NCI-H1436 treated with DMSO at 0.1 percent for 48 hours (cell line): ENCODE results near the gene MEGF10.
A peak's percentile ranks its signal among the peaks of the same experiment; 100 is the strongest.

Source experiments
- DNase-seq: peaks from one replicate; lab custom pipeline; 2025; lab: John Stamatoyannopoulos, UW

MEGF10 gene

DNA sequence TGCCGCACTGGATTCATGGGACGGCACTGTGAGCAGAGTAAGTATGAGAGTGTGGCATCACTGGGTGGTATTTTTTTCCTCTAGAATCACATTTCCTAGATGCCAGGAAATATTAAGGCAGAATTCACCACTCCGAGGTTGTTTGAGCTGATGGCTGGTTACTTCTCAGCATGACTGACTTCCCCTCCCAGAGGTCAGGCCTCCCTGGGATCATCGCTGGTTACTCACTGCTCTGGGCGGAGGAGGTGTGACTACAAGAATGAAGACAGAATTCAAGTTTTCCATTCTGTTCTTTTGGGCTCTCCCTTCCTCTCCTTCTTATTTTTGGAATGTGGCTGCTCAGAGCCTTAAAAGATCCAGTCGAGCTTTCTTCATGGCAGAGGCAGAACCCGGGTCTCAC lies 150.2 kb downstream of the MEGF10 start:
- DNase-seq: no peak

- no peak for DNase-seq
These were observed 151.3 kb downstream of the MEGF10 start for GRCh38 chr5:127441799-127442484.

DNA sequence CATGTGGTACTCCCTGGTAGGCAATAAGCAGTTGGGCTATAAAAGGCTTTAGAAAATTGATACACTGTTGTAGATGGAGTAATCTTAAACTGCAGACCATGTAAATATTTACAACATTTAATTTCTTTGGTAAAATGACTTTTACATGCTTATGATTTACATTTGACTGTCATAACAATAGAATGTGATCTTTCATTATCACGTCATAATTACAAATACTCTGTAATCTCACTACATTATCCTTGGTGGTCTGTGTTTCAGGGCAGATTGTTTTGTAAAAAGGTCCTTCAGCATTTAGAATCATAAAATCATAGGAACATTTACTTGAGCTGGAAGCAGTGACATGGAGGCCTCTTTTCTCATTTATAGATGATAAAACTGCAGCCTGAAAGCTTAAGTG lies 153.6 kb downstream of the MEGF10 start:
- no peak for DNase-seq

GRCh38 chr5:127445328-127445727 lies 154.7 kb downstream of the MEGF10 start:
- DNase-seq: no peak

- DNase-seq: no peak
These were observed 156.0 kb downstream of the MEGF10 start for GRCh38 chr5:127446626-127447025.

DNA sequence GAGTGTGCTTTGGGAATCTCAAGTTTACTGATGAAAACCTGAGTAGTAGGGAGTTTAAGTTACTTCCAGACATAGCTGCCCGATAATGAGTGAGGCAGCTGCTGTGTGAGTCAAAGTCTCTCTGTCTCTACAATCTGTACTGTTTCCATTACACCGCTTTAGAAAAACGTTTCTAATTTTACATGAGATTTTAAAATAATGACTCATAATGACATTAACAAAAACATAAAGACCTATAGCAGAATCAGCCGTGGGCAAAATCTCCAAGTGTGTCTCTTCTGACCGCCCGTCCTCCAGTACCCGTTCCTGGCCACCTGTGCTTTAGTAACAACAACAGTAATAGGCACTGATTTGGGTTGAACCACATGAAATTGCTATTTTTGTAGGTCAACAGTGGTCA lies 157.2 kb downstream of the MEGF10 start:
- no peak for DNase-seq

GRCh38 chr5:127450046-127450445 lies 159.4 kb downstream of the MEGF10 start:
- DNase-seq: no peak

DNA sequence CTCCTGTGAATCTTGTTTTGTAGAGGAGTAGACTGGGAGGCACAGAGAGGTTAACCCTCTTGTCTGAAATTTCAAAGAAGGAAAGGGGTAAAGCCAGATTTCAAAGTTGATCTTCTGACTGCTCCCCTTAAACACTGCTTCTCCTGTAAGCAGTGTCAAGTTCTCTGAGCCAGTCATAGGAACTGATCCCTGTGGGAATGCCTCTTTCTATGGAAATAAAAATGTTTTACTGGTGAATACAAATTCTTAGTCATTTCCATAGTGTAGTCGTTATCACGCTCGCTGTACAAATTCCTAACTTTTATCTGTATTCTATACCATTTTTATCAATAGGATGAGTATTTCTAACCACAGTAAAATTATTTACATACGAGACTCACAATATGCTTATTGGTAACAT lies 160.5 kb downstream of the MEGF10 start:
- no peak for DNase-seq

- no peak for DNase-seq
These were observed 162.0 kb downstream of the MEGF10 start for GRCh38 chr5:127452626-127453025.

- no peak for DNase-seq
These were observed 180.6 kb downstream of the MEGF10 start for GRCh38 chr5:127471211-127471610.

- no peak for DNase-seq
These were observed 182.1 kb downstream of the MEGF10 start for GRCh38 chr5:127472700-127473099.

- DNase-seq: no peak
These were observed 195.9 kb downstream of the MEGF10 start for GRCh38 chr5:127486471-127486870.

GRCh38 chr5:127492854-127493738 lies 202.5 kb downstream of the MEGF10 start:
- peak; percentile 13 for DNase-seq

DNA sequence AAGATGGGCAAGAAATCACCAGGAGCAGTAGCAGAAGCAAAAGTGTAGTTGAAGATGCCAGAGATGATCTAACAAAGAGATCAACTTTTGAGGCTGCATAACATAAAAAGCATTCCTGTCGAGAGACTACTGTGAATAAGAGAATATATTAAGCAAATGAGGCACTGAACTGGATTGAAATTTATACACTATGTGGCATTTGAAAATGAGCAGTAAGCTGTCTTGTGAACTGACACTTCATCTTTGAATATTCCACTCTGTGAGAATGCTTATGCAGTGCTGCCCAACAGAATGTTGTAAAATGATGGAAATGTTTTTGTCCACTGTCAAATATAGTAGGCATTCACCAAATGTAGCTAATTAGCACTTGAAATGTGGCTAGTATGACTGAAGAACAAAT lies 208.0 kb downstream of the MEGF10 start:
- DNase-seq: no peak

DNA sequence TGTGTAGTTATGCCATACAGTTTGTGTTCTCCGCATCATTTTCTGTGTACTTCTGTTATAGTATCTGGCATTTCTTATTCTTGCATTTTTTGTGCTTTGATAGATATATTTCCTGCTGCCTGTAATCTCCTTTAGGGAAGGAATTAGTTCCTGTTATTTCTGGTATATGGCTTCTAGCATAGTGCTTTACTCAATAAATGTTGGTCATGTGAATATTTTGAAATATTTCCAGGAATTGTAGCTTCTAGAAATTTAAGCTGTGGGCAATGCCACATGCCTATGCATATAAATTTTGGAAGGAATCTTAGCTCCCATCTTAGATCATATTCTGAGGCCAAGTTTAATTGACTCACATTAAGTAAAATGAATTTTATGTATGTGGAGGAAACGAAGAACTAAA lies 215.3 kb downstream of the MEGF10 start:
- DNase-seq: no peak

- DNase-seq: no peak
These were observed 216.0 kb downstream of the MEGF10 start for GRCh38 chr5:127506616-127507015.

DNA sequence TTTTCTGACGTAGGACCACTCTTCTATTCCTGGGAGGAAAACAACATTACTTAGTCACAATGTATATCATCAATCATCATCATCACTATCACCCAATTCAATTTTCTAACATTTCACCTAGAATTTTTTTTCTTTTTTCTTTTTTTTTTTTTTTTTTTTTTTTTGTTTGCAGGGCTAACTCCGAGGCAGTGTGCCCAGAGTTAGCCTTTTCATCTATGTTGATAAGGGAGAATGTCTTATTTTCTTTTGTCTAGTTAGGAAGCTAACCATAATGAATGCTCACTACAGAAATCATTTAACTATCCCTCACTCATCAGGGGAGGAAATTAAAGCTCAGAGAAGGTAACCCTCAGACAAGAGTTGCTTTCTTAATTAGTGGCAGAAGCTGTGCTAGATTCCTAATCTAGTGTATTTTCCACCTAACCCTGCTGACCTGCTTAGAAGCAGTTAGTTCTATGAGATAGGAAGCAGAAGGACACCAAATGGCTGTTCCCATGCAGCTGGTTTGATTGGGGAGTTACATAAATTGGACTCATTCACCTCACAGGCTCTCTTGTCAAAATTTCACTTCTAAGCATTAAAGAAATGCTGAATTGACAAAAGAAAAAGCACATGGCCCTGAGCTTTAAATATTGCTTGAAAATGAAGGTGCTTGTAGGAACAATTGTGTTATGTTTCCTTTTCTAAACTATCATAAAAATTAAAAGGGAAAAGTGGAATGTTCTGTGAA lies 218.2 kb downstream of the MEGF10 start:
- DNase-seq: no peak
